Esophagus squamous epithelium (tissue), 5 donors: ENCODE measurements around the gene RIMBP2. TPM values are rescaled to one million over a fixed set of nuclear protein-coding genes. Genes with fewer than 3 reads are reported as not detected.

ENCODE experiments used
- DNase-seq: peaks from one replicate; lab custom pipeline; 2025; lab: John Stamatoyannopoulos, UW
- H3K27ac ChIP-seq, 4 donors: fragments of 200-600 bp; sonication (generic); one replicate each; pipeline ENCODE4 v1.5.1; 2016 to 2019; ENCODE audit warnings: mild to moderate bottlenecking in 1 of 4
- H3K27me3 ChIP-seq, 4 donors: fragments of 200-600 bp; sonication (generic); 1 replicate in 3 of 4; 2 replicates in 1 of 4; pipeline versions ENCODE4 v1.5.1 to v1.6.0; 2017 to 2021; ENCODE audit warnings: antibody characterized with exemption in 1 of 4
- H3K36me3 ChIP-seq, 3 donors: fragments of 200-600 bp; sonication (generic); one replicate each; pipeline ENCODE4 v1.5.1; 2016 to 2019
- H3K4me1 ChIP-seq, 3 donors: fragments of 200-600 bp; sonication (generic); one replicate each; pipeline ENCODE4 v1.5.1; 2017 to 2019
- H3K4me3 ChIP-seq, 4 donors: fragments of 200-600 bp; sonication (generic); 1 replicate in 3 of 4; 2 replicates in 1 of 4; pipeline ENCODE4 v1.5.1; 2016 to 2019; ENCODE audit warnings: mild to moderate bottlenecking in 2 of 4, moderate library complexity in 1 of 4
- H3K9me3 ChIP-seq, 3 donors: fragments of 200-600 bp; sonication (generic); one replicate each; pipeline ENCODE4 v1.5.1; 2016 to 2019
- CTCF ChIP-seq, 6 experiments: fragments of 450-650 bp in 4 of 6; fragments of 200-600 bp in 2 of 6; sonication (generic) in 2 of 6; IDR thresholded peaks; one replicate each; pipeline ENCODE4 v1.5.1; 2016 to 2019; ENCODE audit warnings: antibody characterized with exemption in 6 of 6, mild to moderate bottlenecking in 4 of 6, moderate library complexity in 4 of 6
- POLR2A ChIP-seq, 4 donors: fragments of 450-650 bp; IDR thresholded peaks; one replicate each; pipeline ENCODE4 v1.6.1; 2017; ENCODE audit warnings: antibody characterized with exemption in 4 of 4, mild to moderate bottlenecking in 4 of 4, moderate library complexity in 3 of 4
- WGBS, 2 donors: methylation state at CpG; one replicate each; pipeline ENCODE4 v1.1.5; 2018; 5-methylcytosine and 5-hydroxymethylcytosine counted together
- intact Hi-C: fragments of 100-400 bp; cut with DNase I; formaldehyde crosslinking; loops from one replicate; pipeline ENCODE4 v1.15.0; 2022
- total RNA-seq, 4 donors: library from RNA; depleted of rRNA; stranded (reverse); fragments of >200 nt; gene quantifications; one replicate each; pipeline ENCODE4 v1.1.0, GENCODE V29; 2016
- donor health status: DM: yes; HTN: yes; CAD: no.

RIMBP2 gene
- total RNA-seq, 4 donors from 2014 or later, result 0.08 to 0.76 (median 0.46) TPM

GRCh38 chr12:130463275-130463658 is 252.8 kb downstream of the RIMBP2 start:
- Histone ChIP-seq H3K27ac (no peak overlapping the region), H3K4me1 (no peaks in the 10 kb centered on the region), H3K36me3 (no peaks in the 10 kb centered on the region), H3K4me3 (no peak overlapping the region), H3K9me3 (peaks cover 0 to 12% (median 12%) of the 10 kb centered on the region in 3 donors), H3K27me3 (peaks cover 0 to 15% (median 0%) of the 10 kb centered on the region in 4 donors)
- DNase-seq, result no peak
- TF ChIP-seq POLR2A (IDR thresholded peaks at IDR 0.05) (no peak), CTCF (IDR thresholded peaks at IDR 0.05) (no peak)
- WGBS, 2 donors, result 33 to 62% methylated on average over 1 to 5 of the region's 9 CpGs
- intact Hi-C loops, result no loop called here

GRCh38 chr12:130462558-130463274 is 253.4 kb downstream of the RIMBP2 start:
- TF ChIP-seq CTCF (IDR thresholded peaks at IDR 0.05) (no peak), POLR2A (IDR thresholded peaks at IDR 0.05) (no peak)
- WGBS, 2 donors, result 67 to 76% methylated on average over 4 to 10 of the region's 21 CpGs
- no peak overlapping the region for H3K27ac ChIP-seq
- H3K27me3 ChIP-seq, result peaks cover 0 to 16% (median 0%) of the 10 kb centered on the region in 4 donors
- H3K4me1 ChIP-seq, result no peaks in the 10 kb centered on the region
- no peaks in the 10 kb centered on the region for H3K36me3 ChIP-seq
- H3K9me3 ChIP-seq, result peaks cover 0 to 8% (median 7%) of the 10 kb centered on the region in 3 donors
- DNase-seq, result no peak
- intact Hi-C loops, result no loop called here
- H3K4me3 ChIP-seq, result no peak overlapping the region

GRCh38 chr12:130461839-130462557 is 254.1 kb downstream of the RIMBP2 start:
- no peaks in the 10 kb centered on the region for H3K4me1 ChIP-seq
- TF ChIP-seq CTCF (IDR thresholded peaks at IDR 0.05), result no peak
- no peak for TF ChIP-seq POLR2A (IDR thresholded peaks at IDR 0.05)
- no peak overlapping the region for H3K27ac ChIP-seq
- no peak for DNase-seq
- intact Hi-C loops, result no loop called here
- H3K4me3 ChIP-seq, result no peak overlapping the region
- 53 to 78% methylated on average over 4 to 16 of the region's 22 CpGs for WGBS, 2 donors
- peaks cover 0 to 16% (median 0%) of the 10 kb centered on the region in 4 donors for H3K27me3 ChIP-seq
- peaks cover 0 to under 1% (median 0%) of the 10 kb centered on the region in 3 donors for H3K9me3 ChIP-seq
- H3K36me3 ChIP-seq, result no peaks in the 10 kb centered on the region

- H3K9me3 ChIP-seq, result no peaks in the 10 kb centered on the region
- TF ChIP-seq CTCF (IDR thresholded peaks at IDR 0.05), result no peak
- no peak for TF ChIP-seq POLR2A (IDR thresholded peaks at IDR 0.05)
- intact Hi-C loops, result no loop called here
- no peak overlapping the region for H3K4me3 ChIP-seq
- H3K27ac ChIP-seq, result no peak overlapping the region
- H3K4me1 ChIP-seq, result no peaks in the 10 kb centered on the region
- 60 to 65% methylated on average over 2 of the region's 7 CpGs for WGBS, 2 donors
- peaks cover 0 to 12% (median 0%) of the 10 kb centered on the region in 4 donors for H3K27me3 ChIP-seq
- no peak for DNase-seq
- H3K36me3 ChIP-seq, result no peaks in the 10 kb centered on the region
Measured at GRCh38 chr12:130461447-130461815, 254.7 kb downstream of the RIMBP2 start.
